Stimulated activated naive CD8-positive, alpha-beta T cell treated with anti-CD3 and anti-CD28 coated beads, Interleukin-15, Interleukin-2, amounts not matched to agents 100 U/mL and 50 U/mL, for 24 hours (primary cell): ENCODE data around the gene BARHL2.

Source experiments
- ATAC-seq: fragments of 150-1000 bp; cut with Tn5 transposase; one replicate; pipeline ENCODE4 v1.10.0; 2021
- DNase-seq: peaks from one replicate; pipeline ENCODE4 v3.0.0; 2021

BARHL2 gene

DNA sequence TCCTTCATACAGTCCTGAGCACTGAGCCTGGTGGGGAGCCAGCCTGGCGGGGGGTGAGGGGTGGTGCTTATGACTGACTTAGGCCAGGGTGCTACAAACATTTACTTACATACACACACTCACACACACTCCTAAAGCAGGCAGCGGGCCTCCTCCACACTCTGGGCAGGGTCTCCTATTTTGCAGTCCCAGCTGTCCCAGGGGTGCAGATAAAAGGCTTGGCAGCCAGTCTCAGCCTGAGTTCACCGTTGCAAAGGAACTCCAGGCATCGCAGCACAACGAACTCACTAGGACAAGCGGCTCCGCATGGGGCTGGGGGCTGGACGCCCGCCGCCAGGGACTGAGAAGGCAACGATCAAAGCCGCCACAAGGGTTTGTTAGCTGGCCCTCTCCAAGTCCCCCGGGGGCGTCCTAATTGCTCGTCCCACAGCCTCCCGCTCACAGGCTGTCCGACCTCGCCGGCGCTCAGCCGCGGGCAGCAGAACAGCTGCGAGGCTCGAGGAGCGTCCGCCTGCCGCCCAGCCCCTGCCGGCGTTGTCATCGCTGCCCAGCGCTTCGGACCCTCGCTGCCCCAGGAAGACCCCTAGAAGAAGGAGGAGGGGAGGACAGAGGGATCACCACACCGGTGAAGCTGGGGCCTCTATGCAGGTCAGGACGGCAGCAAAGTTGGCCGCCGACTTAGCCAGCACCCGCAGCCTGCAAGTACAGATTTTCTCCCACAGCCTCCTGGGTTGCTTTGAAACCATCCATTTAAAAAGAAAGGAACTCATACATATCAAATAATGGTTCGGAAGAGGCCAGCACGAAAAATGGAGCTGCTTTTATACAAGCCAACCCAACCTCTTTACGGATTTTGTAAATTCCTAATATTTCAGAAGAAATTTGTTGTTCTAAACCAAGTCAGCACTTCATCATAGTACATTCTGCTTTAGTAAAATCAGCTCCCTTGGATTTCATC lies 6.2 kb downstream of the BARHL2 start:
- no peak for DNase-seq
- no peak for ATAC-seq

- DNase-seq: no peak
- no peak for ATAC-seq
These were observed 7.6 kb downstream of the BARHL2 start for GRCh38 chr1:90709535-90709934.

GRCh38 chr1:90708826-90709225 lies 8.3 kb downstream of the BARHL2 start:
- ATAC-seq (no peak), DNase-seq (no peak)

GRCh38 chr1:90708236-90708786 lies 8.8 kb downstream of the BARHL2 start:
- no peak for ATAC-seq
- DNase-seq: no peak

GRCh38 chr1:90707363-90707710 lies 9.8 kb downstream of the BARHL2 start:
- ATAC-seq (no peak), DNase-seq (no peak)

DNA sequence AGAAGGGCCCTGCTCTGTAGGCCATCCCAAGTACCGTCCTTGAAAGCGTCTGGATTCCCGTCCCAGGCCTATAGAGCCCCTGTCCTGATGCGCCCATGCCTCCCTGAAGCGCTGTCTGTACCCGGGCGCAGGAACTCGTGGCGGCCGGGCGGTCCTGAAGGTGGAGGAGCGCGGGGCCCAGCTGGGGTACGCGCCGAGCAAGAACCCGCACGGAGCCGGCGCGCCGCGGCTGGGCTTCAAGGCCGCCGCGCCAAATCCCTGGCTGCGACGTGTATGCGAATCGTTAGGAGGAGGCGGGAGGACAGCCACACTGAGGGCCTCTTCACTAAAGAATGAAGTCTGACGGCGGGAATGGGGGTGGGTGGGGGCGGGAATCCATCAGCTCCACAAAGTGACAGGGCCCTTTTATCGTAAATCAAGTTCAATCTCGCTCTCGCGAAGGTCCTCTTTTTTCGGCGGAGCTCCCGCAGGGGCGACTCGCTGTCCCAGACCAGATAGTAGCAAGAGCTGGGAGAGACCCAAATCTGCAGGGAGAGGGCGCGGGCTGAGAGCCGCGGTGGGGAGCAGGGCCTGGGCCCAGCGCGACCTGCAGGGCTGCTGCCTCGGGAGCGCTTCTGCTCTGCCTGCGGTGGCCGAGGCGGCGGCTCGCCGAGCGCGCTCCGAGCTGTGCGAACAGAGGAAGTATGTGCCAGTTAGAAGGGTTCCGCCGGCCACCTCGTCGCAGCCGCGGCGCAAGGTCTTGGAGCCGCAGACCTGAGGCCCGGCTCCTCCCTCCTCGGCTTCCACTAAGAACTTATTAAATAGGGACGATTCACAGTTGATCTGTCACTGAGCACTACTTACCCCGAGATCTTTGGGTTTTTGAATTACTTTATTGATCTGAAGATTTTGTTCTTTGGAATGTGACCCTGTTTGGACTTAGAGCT lies 10.4 kb downstream of the BARHL2 start:
- DNase-seq: no peak
- ATAC-seq: peak; percentile 42

DNA sequence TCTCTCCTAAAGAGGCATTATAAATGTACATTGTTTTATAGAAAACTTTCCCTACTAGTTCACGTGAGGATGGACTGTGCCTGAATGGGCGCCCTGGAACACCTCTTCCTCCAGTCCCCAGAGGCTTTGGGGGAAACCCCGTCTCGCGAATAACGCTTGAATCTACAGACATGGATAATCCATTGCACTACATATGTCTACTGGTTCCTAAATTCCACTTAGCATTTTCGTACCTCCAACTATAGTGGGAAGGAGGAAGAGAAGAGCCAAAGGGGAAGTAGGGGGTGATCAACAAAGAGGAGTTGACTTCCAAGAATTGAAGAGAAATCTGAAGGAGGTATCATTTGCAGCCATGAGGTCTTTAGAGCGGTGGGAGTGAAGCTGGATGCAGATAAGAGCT lies 11.1 kb downstream of the BARHL2 start:
- ATAC-seq (no peak), DNase-seq (no peak)

- DNase-seq (no peak), ATAC-seq (no peak)
These were observed 12.3 kb downstream of the BARHL2 start for GRCh38 chr1:90704817-90705216.

GRCh38 chr1:90694846-90695245 lies 22.3 kb downstream of the BARHL2 start:
- ATAC-seq (no peak), DNase-seq (no peak)

- ATAC-seq: no peak
- no peak for DNase-seq
These were observed 29.4 kb downstream of the BARHL2 start for GRCh38 chr1:90687747-90688146.

GRCh38 chr1:90675161-90675847 lies 41.8 kb downstream of the BARHL2 start:
- ATAC-seq (no peak), DNase-seq (no peak)

- ATAC-seq (no peak), DNase-seq (no peak)
These were observed 45.4 kb downstream of the BARHL2 start for GRCh38 chr1:90671741-90672140.

- ATAC-seq (no peak), DNase-seq (no peak)
These were observed 45.9 kb downstream of the BARHL2 start for GRCh38 chr1:90671251-90671650.
